ENCODE data around the gene DUS4L.

DNA sequence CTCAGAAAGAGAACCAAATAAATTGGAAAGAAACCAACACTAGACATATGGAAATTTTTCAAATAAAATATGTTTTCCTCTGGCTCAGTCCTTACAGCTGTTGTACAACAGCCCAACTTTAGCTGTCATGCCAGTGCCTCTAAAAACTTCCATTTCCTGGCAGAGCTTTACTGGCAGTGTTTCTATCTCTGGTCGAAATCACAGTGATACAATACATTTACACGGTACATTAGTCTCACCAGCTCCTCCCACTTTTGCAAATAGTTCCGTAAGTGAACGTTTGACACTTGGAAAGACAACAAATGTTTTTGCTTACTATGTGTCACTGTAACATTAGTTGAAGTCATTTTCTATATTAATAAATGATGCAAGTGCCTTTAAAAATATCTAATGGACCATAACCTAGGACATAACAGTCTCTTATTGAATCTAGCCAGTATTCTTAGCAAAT, 46.1 kb downstream of the DUS4L start:
- no peak for TF ChIP-seq POLR2A (IDR thresholded peaks at IDR 0.05)
- TF ChIP-seq, protein P1, sequence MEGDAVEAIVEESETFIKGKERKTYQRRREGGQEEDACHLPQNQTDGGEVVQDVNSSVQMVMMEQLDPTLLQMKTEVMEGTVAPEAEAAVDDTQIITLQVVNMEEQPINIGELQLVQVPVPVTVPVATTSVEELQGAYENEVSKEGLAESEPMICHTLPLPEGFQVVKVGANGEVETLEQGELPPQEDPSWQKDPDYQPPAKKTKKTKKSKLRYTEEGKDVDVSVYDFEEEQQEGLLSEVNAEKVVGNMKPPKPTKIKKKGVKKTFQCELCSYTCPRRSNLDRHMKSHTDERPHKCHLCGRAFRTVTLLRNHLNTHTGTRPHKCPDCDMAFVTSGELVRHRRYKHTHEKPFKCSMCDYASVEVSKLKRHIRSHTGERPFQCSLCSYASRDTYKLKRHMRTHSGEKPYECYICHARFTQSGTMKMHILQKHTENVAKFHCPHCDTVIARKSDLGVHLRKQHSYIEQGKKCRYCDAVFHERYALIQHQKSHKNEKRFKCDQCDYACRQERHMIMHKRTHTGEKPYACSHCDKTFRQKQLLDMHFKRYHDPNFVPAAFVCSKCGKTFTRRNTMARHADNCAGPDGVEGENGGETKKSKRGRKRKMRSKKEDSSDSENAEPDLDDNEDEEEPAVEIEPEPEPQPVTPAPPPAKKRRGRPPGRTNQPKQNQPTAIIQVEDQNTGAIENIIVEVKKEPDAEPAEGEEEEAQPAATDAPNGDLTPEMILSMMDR (IDR thresholded peaks at IDR 0.05), result no peak

Data from adrenal gland (tissue), 5 donors.